Measurements from ENCODE around the gene MAD1L1. TPM values are rescaled to one million over a fixed set of nuclear protein-coding genes. Genes with fewer than 3 reads are reported as not detected.
"Not testable (repeated sequence)": the region's sequence is repeated elsewhere in the genome, so short reads cannot be mapped to it uniquely, and the experiment has no call there.

The MAD1L1 gene
- total RNA-seq, 1 donor from 2014 or later = 56.2 TPM

DNA sequence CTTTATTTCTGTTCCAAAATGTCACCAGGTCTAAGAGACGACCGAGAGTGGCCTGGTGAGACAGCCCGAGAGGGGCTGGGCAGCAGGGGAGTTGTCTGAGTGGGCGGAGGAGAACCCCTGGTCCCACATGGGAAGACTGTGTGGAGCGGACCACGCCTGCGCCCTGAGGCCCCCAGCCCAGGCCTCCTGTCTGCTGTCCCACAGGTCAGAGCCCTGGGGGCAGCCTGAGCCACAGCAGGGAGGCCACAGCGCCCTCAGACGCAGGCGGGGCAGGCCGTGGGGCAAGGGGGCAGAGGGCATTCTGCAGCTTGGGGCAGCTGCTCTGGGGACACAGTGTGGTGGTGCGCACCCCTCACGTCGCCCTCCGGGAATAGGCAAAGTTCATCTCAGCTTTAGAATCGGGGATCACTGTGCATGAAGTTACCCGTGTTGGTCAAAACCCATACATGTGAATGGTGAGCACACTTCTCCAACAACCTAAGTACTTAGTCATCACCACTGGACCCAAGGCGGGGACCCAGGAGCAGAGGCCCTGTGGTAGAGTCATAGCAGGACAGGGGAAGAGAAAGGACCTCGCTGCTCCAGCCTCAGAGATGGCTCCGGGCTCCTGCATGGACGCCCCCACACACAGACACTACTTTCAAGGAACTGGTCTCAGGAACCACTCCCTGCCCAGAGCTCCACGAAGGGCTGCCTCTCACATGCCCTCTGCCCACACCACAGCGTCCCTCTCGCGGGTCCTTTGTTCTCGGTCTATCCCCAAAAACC lies 348.0 kb downstream of the MAD1L1 start:
- no peak for DNase-seq (ENCODE audit: low spot score)
- no peak overlapping the region for H3K4me3 Mint-ChIP-seq
- intact Hi-C loops (cut with micrococcal nuclease) = no loop called here
- H3K27me3 Mint-ChIP-seq (ENCODE audit: insufficient read depth) = no peaks in the 10 kb centered on the region
- peaks cover 19% of the 10 kb centered on the region for H3K36me3 Mint-ChIP-seq (ENCODE audit: low read depth)
- peaks cover 29% of the 10 kb centered on the region for H3K4me1 Mint-ChIP-seq (ENCODE audit: low read depth)
- H3K9me3 Mint-ChIP-seq = peaks cover 8% of the 10 kb centered on the region
- H3K27ac Mint-ChIP-seq = no peak overlapping the region

- H3K36me3 Mint-ChIP-seq (ENCODE audit: low read depth) = peaks cover 17% of the 10 kb centered on the region
- intact Hi-C loops (cut with micrococcal nuclease) = no loop called here
- H3K4me3 Mint-ChIP-seq = no peak overlapping the region
- H3K27ac Mint-ChIP-seq = no peak overlapping the region
- peaks cover 8% of the 10 kb centered on the region for H3K9me3 Mint-ChIP-seq
- no peak for DNase-seq (ENCODE audit: low spot score)
- H3K27me3 Mint-ChIP-seq (ENCODE audit: insufficient read depth) = no peaks in the 10 kb centered on the region
- H3K4me1 Mint-ChIP-seq (ENCODE audit: low read depth) = peaks cover 29% of the 10 kb centered on the region
These were observed 348.7 kb downstream of the MAD1L1 start for GRCh38 chr7:1883834-1884582.

GRCh38 chr7:1883031-1883761 lies 349.5 kb downstream of the MAD1L1 start:
- Mint-ChIP-seq H3K4me1 (ENCODE audit: low read depth) (peaks cover 25% of the 10 kb centered on the region), H3K27me3 (ENCODE audit: insufficient read depth) (no peaks in the 10 kb centered on the region), H3K4me3 (no peak overlapping the region), H3K9me3 (peaks cover 9% of the 10 kb centered on the region), H3K36me3 (ENCODE audit: low read depth) (peaks cover 14% of the 10 kb centered on the region), H3K27ac (peak overlapping the region; percentile 48)
- no peak for DNase-seq (ENCODE audit: low spot score)
- intact Hi-C loops (cut with micrococcal nuclease) = no loop called here

DNA sequence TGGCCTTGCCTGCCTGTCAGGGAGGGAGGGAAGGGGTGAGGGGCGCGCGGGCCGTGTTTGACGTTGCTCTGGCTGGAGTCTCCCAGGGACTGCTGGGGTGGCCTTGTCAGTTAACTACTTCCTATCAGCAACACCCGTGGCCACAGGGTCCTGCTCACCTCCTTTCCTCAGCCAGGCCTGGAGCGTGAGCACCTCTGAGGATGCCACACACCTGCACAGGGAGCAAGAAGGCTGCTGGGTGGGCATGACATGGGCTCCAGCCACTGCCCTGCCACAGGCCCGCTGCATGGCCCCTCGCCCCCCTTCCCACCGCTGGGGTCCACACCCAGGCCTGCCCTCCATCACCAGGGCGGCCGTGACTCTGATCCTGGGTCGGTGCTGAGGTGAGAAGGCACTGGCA lies 350.3 kb downstream of the MAD1L1 start:
- Mint-ChIP-seq H3K4me1 (ENCODE audit: low read depth) (peaks cover 25% of the 10 kb centered on the region), H3K4me3 (no peak overlapping the region), H3K27ac (no peak overlapping the region), H3K36me3 (ENCODE audit: low read depth) (peaks cover 8% of the 10 kb centered on the region), H3K9me3 (peaks cover 12% of the 10 kb centered on the region), H3K27me3 (ENCODE audit: insufficient read depth) (no peaks in the 10 kb centered on the region)
- DNase-seq (ENCODE audit: low spot score) = no peak
- intact Hi-C loops (cut with micrococcal nuclease) = no loop called here

DNA sequence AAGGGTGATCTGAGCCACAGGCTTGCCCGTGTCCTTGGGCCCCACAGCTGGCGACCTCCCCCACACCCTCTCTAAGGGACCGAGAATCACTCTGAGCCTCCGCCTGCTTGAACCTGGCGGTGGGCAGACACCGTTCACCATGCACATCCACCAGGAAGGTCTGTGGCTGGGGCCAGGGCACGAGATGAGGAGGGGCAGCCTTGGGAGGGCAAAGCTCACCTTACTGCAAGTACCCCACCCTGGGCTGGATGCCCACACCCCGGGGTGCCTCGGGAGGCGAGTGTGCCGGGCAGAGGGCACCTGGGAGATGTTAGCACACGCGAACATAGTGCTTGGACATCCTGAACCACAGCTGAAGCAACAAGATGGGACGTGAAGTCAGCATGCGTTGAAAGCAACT lies 350.8 kb downstream of the MAD1L1 start:
- Mint-ChIP-seq H3K4me3 (no peak overlapping the region), H3K9me3 (peaks cover 12% of the 10 kb centered on the region), H3K36me3 (ENCODE audit: low read depth) (peaks cover 8% of the 10 kb centered on the region), H3K27ac (no peak overlapping the region), H3K4me1 (ENCODE audit: low read depth) (peaks cover 25% of the 10 kb centered on the region), H3K27me3 (ENCODE audit: insufficient read depth) (no peaks in the 10 kb centered on the region)
- DNase-seq (ENCODE audit: low spot score) = no peak
- intact Hi-C loops (cut with micrococcal nuclease) = no loop called here

DNA sequence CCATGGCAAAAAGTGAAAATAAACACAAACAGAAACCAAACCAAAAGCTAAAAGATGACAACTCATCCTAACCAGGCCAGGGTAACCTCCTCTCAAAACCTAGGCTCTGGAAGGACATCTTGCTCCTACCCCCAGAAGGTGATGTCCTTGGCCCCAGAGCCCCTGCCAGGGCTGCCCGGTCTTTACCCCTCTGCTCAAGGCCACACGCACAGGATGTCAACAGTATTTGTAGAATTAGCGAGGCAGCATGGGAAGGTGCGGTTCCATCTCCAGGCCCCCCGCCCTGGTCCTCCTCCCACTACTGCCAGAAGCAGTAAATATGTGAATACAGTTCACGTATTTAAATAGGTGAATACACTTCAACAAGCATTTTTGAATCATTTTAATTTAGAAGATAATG lies 356.1 kb downstream of the MAD1L1 start:
- H3K4me3 Mint-ChIP-seq; H3K27me3 Mint-ChIP-seq (ENCODE audit: insufficient read depth); H3K4me1 Mint-ChIP-seq (ENCODE audit: low read depth); H3K27ac Mint-ChIP-seq; DNase-seq (ENCODE audit: low spot score); intact Hi-C loops (cut with micrococcal nuclease): not testable (repeated sequence)
- H3K9me3 Mint-ChIP-seq = peaks cover 13% of the 10 kb centered on the region
- peaks cover 10% of the 10 kb centered on the region for H3K36me3 Mint-ChIP-seq (ENCODE audit: low read depth)

DNA sequence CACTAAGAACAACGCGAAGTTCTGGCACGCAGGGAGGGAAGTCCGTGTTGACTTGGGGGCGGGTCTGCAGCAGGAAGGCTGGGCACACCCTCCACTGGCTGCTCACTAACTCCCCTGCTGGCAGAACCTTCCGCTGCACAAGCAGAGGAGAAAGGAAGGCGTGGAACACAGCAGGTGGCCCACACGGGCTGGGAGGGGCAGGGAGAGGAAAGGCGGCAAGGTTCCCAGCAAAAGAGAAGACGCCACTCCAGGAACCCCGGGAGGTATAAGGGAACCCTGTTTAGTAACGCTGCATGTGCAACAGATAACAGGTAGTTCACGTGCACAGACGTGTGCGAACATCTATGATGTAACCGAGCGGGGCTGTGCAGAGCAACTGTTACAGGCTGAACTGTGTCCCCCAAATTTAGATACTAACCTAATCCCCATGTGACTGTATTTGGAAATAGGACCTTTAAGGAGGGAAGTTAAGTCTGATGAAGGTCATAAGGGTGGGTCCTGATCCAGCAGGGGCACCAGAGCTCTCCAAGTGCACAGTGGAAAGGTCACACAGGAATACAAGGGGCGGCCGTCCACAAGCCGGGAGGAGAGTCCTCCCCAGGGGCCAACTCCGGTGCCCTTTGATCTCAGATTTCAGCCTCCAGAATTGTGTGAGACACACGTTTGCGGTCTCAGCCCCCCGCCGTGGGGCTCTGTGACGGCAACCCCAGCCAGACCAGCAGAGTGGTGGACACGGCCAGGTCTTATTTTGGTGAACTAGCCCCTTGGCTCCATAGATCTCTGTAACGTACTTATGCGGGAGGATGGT lies 357.1 kb downstream of the MAD1L1 start:
- H3K27ac Mint-ChIP-seq; H3K4me3 Mint-ChIP-seq; H3K27me3 Mint-ChIP-seq (ENCODE audit: insufficient read depth); H3K4me1 Mint-ChIP-seq (ENCODE audit: low read depth); DNase-seq (ENCODE audit: low spot score); intact Hi-C loops (cut with micrococcal nuclease): not testable (repeated sequence)
- peaks cover 12% of the 10 kb centered on the region for H3K36me3 Mint-ChIP-seq (ENCODE audit: low read depth)
- peaks cover 23% of the 10 kb centered on the region for H3K9me3 Mint-ChIP-seq

DNA sequence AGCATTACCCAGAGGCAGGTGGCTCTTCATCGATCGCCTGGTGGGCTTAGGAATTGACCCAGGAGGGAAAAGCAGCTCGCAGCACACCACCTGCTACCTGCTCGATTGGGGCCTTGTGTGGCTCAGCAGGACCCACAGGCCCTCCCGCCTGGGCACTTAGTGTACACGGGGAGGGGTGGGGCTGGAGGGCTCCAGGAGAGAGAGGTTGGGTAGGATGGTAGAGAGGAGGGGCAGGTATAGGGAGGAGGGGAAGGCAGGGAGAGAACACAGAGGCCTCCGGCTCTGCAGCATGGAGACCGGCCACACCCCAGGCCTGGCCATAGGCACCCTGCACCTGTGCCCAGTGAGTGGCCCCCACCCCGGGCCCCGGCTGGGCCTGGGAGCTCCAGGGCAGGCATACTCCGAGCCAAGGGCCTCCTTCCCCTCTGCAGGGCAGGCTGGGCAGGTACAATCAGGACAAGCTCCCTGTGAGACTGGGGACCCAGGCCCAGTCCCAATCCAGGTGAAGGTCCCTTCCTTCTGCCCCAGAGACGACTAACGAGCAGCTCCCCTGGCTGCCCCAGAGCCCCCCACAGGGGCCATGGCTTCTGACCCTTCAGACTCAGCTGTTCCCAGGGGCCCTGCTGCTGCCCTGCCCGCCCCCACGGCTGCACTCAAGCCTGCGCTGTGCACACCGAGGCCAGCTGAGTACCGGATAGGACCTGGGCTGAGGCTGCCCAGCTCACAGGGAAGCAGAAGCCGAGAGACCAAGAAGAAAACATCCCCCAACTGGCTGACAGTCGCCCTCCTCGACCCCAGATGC lies 358.0 kb downstream of the MAD1L1 start:
- H3K4me1 Mint-ChIP-seq (ENCODE audit: low read depth); DNase-seq (ENCODE audit: low spot score); intact Hi-C loops (cut with micrococcal nuclease); H3K27ac Mint-ChIP-seq; H3K27me3 Mint-ChIP-seq (ENCODE audit: insufficient read depth); H3K4me3 Mint-ChIP-seq: not testable (repeated sequence)
- peaks cover 24% of the 10 kb centered on the region for H3K9me3 Mint-ChIP-seq
- peaks cover 12% of the 10 kb centered on the region for H3K36me3 Mint-ChIP-seq (ENCODE audit: low read depth)

DNA sequence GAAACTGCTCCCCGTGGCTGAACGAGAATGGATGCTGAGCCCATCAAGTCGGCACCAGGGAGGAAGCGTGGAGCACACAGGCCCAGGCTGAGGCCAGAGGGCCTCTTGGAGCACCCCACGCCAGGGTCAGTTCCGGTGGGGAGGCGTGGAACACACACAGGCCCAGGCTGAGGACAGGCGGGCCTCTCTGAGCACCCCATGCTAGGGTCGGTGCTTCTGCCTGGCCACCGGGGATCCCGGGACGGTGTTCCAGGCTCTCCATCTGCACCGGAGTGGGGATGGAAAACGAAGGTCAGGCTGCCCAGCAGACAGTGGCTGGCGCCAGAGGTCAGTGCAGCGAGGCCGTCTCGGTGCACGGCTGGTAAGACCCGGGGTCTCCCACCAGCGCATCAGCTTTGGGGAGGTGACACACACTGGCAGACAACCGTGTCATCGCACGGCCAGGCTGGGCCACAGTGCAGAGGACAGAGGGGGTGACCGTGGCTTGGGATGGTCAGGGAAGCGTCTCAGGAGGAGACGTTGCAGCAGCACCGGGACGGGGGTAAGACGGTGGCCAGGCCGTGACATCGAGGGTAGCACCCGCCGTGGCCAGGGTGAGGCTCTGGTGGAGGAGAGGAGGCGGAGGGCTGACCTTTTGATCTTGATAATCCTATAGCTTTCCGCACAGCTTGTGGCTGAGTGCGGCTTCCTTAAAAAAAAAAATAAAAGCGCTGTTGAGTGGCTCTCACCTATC lies 358.7 kb downstream of the MAD1L1 start:
- Mint-ChIP-seq H3K27ac (no peak overlapping the region), H3K27me3 (ENCODE audit: insufficient read depth) (no peaks in the 10 kb centered on the region), H3K4me3 (no peak overlapping the region), H3K9me3 (peaks cover 24% of the 10 kb centered on the region), H3K36me3 (ENCODE audit: low read depth) (peaks cover 12% of the 10 kb centered on the region), H3K4me1 (ENCODE audit: low read depth) (no peaks in the 10 kb centered on the region)
- intact Hi-C loops (cut with micrococcal nuclease) = no loop called here
- no peak for DNase-seq (ENCODE audit: low spot score)

DNA sequence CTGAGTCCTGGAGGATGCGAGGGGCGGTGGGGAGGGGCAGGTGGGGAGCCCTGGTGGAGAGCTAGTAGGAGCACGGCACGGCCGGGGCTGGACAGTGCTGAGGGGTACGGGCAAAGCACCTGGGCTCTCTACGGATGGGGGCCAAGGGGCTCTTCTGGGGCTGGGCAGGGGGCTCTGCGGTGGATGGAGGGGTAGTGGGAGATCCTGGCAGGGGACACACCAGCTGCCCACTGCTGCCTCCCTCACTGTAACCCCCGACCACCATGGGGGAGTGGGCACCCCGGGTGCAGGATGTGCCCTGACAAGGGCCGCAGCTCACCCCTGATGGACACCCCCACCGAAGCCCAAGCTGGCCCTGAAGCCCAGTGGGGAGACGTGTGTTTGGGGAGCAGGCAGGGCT lies 359.3 kb downstream of the MAD1L1 start:
- DNase-seq (ENCODE audit: low spot score) = no peak
- Mint-ChIP-seq H3K9me3 (peaks cover 20% of the 10 kb centered on the region), H3K4me3 (no peak overlapping the region), H3K4me1 (ENCODE audit: low read depth) (no peaks in the 10 kb centered on the region), H3K36me3 (ENCODE audit: low read depth) (peaks cover 10% of the 10 kb centered on the region), H3K27ac (no peak overlapping the region), H3K27me3 (ENCODE audit: insufficient read depth) (no peaks in the 10 kb centered on the region)
- intact Hi-C loops (cut with micrococcal nuclease) = no loop called here

DNA sequence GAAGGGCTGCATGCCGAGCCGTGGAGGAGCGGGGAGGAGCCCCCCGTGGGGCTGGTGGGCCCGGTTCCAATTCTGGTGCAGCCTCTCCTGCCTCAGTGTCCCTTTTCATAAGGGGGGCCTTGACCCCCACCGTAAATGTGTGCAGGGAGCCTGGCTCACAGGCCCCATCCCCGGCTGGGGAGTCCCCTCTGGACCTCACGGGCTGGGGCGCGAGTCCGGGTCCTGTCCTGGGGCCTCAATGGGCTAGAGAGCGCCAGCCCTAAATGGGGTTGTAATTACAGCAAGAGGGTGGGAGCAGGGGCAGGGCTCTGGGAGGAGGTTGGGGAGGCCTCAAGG lies 359.7 kb downstream of the MAD1L1 start:
- peaks cover 7% of the 10 kb centered on the region for H3K36me3 Mint-ChIP-seq (ENCODE audit: low read depth)
- peaks cover 17% of the 10 kb centered on the region for H3K9me3 Mint-ChIP-seq
- H3K27ac Mint-ChIP-seq = no peak overlapping the region
- H3K4me3 Mint-ChIP-seq = no peak overlapping the region
- H3K4me1 Mint-ChIP-seq (ENCODE audit: low read depth) = no peaks in the 10 kb centered on the region
- intact Hi-C loops (cut with micrococcal nuclease) = no loop called here
- H3K27me3 Mint-ChIP-seq (ENCODE audit: insufficient read depth) = no peaks in the 10 kb centered on the region
- no peak for DNase-seq (ENCODE audit: low spot score)
